Measurements from ENCODE around the gene MYMX. TPM values are rescaled to one million over a fixed set of nuclear protein-coding genes. Genes with fewer than 3 reads are reported as not detected.
A peak's percentile ranks its signal among the peaks of the same experiment; 100 is the strongest.

The MYMX gene
- total RNA-seq, 4 donors from 2014 or later: not detected

DNA sequence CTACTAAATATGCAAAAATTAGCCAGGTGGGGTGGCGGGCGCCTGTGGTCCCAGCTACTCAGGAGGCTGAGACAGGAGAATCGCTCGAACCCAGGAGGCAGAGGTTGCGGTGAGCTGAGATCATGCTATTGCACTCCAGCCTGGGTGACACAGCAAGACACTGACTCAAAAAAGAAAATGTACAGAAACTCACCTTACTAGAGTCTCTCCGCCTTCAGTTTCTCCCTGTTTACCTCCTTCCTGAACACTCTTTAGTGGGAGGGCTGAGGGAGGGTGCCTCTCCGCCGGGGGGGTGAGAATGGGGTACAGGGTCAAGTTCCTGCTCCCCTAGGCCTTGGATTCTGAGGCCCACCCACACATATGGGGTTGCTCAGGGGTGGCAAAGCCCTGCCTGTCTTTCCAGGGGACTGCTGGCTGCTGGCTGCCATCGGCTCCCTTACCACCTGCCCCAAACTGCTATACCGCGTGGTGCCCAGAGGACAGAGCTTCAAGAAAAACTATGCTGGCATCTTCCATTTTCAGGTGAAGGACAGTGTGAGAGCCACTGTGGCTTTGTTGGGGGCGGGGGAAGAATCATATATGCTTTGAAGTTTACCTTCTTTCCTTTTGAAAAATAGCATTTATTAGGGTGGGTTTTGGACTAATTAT, 44.7 kb upstream of the MYMX start:
- no peaks in the 10 kb centered on the region for H3K36me3 ChIP-seq
- no peak for TF ChIP-seq POLR2A (IDR thresholded peaks at IDR 0.05)
- TF ChIP-seq, protein P1, sequence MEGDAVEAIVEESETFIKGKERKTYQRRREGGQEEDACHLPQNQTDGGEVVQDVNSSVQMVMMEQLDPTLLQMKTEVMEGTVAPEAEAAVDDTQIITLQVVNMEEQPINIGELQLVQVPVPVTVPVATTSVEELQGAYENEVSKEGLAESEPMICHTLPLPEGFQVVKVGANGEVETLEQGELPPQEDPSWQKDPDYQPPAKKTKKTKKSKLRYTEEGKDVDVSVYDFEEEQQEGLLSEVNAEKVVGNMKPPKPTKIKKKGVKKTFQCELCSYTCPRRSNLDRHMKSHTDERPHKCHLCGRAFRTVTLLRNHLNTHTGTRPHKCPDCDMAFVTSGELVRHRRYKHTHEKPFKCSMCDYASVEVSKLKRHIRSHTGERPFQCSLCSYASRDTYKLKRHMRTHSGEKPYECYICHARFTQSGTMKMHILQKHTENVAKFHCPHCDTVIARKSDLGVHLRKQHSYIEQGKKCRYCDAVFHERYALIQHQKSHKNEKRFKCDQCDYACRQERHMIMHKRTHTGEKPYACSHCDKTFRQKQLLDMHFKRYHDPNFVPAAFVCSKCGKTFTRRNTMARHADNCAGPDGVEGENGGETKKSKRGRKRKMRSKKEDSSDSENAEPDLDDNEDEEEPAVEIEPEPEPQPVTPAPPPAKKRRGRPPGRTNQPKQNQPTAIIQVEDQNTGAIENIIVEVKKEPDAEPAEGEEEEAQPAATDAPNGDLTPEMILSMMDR (IDR thresholded peaks at IDR 0.05): no peak
- intact Hi-C loops (cut with DNase I): loop anchor here (5.0 kb wide), 2 partner anchors 65 to 85 kb away; partner anchors contain the start of gene SLC35B2
- no peak overlapping the region for H3K27ac ChIP-seq
- H3K4me3 ChIP-seq: no peak overlapping the region
- 75 to 84% methylated on average over 8 to 12 of the region's 12 CpGs for WGBS, 2 donors
- DNase-seq: no peak
- peaks cover 0 to 8% (median 0%) of the 10 kb centered on the region in 4 donors for H3K27me3 ChIP-seq
- H3K9me3 ChIP-seq: no peaks in the 10 kb centered on the region
- H3K4me1 ChIP-seq: peaks cover 0 to 28% (median 10%) of the 10 kb centered on the region in 3 donors

DNA sequence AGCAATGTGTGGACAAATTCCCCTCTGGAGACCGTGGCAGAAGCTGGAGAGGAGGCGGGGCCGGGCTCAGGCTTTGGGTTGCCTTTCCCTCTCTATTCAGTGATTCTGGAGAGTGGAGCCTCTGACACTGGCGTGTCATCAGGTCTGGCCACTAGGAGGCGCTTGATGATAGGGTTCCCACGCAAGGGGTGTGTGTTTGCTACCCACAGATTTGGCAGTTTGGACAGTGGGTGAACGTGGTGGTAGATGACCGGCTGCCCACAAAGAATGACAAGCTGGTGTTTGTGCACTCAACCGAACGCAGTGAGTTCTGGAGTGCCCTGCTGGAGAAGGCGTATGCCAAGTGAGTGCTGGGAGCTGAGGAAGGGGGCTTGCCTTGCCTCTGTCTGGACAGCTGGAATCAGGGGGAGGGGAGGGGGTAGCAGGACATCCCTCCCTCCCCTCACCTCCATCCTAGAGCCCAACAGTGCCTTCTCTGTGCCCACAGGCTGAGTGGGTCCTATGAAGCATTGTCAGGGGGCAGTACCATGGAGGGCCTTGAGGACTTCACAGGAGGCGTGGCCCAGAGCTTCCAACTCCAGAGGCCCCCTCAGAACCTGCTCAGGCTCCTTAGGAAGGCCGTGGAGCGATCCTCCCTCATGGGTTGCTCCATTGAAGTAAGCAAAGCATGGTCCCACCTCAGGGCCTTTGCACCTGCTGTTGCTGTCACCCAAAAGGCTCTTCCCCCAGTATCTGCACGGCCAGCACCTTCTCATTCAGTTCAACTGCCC, 43.8 kb upstream of the MYMX start:
- H3K4me3 ChIP-seq: no peak overlapping the region
- H3K4me1 ChIP-seq: peaks cover 0 to 37% (median 12%) of the 10 kb centered on the region in 3 donors
- no peak for TF ChIP-seq POLR2A (IDR thresholded peaks at IDR 0.05)
- TF ChIP-seq, protein P1 (IDR thresholded peaks at IDR 0.05): peak; percentile 81 to 94 (median 88)
- peak; percentile 13 for DNase-seq
- no peak overlapping the region for H3K27ac ChIP-seq
- H3K27me3 ChIP-seq: peaks cover 0 to 8% (median 0%) of the 10 kb centered on the region in 4 donors
- no peaks in the 10 kb centered on the region for H3K9me3 ChIP-seq
- intact Hi-C loops (cut with DNase I): loop anchor here (5.0 kb wide), 2 partner anchors 64 to 84 kb away; partner anchors contain the start of gene SLC35B2
- 18 to 19% methylated on average over 9 to 14 of the region's 15 CpGs for WGBS, 2 donors
- no peaks in the 10 kb centered on the region for H3K36me3 ChIP-seq

DNA sequence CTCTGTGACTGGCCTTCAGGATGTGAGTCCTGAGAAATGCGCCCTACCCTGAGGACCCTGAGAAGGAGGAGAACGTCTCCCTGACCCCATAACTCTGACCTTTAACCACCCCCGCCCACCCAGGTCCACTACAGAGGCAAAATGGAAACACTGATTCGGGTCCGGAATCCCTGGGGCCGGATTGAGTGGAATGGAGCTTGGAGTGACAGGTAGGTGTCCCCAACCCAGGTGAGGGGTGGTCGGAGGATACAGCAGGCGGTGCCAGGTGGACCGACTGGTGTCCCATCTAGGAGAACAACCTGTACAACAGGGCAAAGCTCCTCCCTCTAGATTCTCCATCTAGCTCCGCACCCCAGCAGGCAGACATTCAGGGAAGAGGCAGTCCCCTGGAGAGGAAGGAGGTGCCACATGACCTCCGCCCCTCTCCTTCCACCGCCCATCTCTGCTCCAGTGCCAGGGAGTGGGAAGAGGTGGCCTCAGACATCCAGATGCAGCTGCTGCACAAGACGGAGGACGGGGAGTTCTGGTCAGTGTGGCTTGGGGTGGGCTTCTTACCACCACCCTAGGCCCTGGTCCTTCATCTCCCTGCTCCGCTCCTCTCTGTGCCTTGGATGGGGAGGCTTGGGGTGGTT, 40.5 kb upstream of the MYMX start:
- H3K4me3 ChIP-seq: no peak overlapping the region
- H3K36me3 ChIP-seq: no peaks in the 10 kb centered on the region
- peak overlapping the region in 1 of 4 donors; percentile 22 for H3K27ac ChIP-seq
- TF ChIP-seq, protein P1 (IDR thresholded peaks at IDR 0.05): no peak
- TF ChIP-seq POLR2A (IDR thresholded peaks at IDR 0.05): no peak
- intact Hi-C loops (cut with DNase I): no loop called here
- 76 to 83% methylated on average over 9 of the region's 15 CpGs for WGBS, 2 donors
- H3K4me1 ChIP-seq: peaks cover 0 to 43% (median 8%) of the 10 kb centered on the region in 3 donors
- H3K27me3 ChIP-seq: no peaks in the 10 kb centered on the region
- no peak for DNase-seq
- no peaks in the 10 kb centered on the region for H3K9me3 ChIP-seq

DNA sequence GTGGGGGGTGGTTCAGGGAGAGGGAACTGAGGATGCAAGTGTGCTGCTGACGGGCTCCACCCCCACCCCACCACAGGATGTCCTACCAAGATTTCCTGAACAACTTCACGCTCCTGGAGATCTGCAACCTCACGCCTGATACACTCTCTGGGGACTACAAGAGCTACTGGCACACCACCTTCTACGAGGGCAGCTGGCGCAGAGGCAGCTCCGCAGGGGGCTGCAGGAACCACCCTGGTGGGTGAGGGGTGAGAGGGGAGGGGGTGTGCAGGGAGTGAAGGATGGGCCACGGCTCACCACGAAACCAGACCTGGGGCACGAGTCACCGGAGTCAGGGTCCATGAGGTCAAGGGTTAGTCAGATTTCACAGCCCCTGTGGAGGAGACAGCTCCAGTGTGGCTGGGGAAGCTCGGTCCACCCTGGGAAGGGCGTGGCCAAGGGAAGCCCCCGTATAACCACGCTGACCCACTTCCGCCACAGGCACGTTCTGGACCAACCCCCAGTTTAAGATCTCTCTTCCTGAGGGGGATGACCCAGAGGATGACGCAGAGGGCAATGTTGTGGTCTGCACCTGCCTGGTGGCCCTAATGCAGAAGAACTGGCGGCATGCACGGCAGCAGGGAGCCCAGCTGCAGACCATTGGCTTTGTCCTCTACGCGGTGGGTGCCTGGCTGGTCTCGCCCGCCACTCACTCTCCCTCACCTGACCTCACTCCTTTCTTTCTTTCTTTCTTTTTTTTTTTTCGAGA, 39.8 kb upstream of the MYMX start:
- WGBS, 2 donors: 62 to 78% methylated on average over 12 to 17 of the region's 24 CpGs
- DNase-seq: no peak
- Histone ChIP-seq H3K9me3 (no peaks in the 10 kb centered on the region), H3K36me3 (no peaks in the 10 kb centered on the region), H3K4me3 (no peak overlapping the region), H3K4me1 (peaks cover 0 to 43% (median 8%) of the 10 kb centered on the region in 3 donors), H3K27me3 (no peaks in the 10 kb centered on the region), H3K27ac (peak overlapping the region in 2 of 4 donors; percentile 22 to 52)
- no peak for TF ChIP-seq POLR2A (IDR thresholded peaks at IDR 0.05)
- TF ChIP-seq, protein P1 (IDR thresholded peaks at IDR 0.05): no peak
- intact Hi-C loops (cut with DNase I): no loop called here

Data from esophagus squamous epithelium (tissue), 5 donors.